ENCODE results near the gene FAM131A.

Gene FAM131A

GRCh38 chr3:184315871-184316661 is 21.3 kb upstream of the FAM131A start:
- H3K9me2 ChIP-seq (replicated peaks; ENCODE audit: insufficient read depth, low read length), result no peaks in the 10 kb centered on the region
- peaks cover 62% of the 10 kb centered on the region for H3K79me2 ChIP-seq (ENCODE audit: insufficient read depth, low read length)
- H3K4me3 ChIP-seq (ENCODE audit: insufficient read depth, low read length, poor library complexity, severe bottlenecking), result peak overlapping the region; percentile 99
- H3K9ac ChIP-seq (ENCODE audit: low read length), result peak overlapping the region; percentile 99
- peaks cover 12% of the 10 kb centered on the region; the same call in 1 of the 2 replicates for H4K20me1 ChIP-seq (ENCODE audit: low read depth, low read length)
- peak overlapping the region; percentile 88 for H3K4me2 ChIP-seq (ENCODE audit: low read depth, low read length, poor library complexity, severe bottlenecking)
- TF ChIP-seq CTCF (IDR thresholded peaks at IDR 0.05; ENCODE audit: insufficient read depth, low read length, poor library complexity, severe bottlenecking) (no peak), EZH2phosphoT487 (conservative IDR thresholded peaks at IDR 0.05; ENCODE audit: low read length) (no peak)
- peak overlapping the region; percentile 76; the same call in 1 of the 2 replicates for H3K27ac ChIP-seq (ENCODE audit: low read depth, low read length)
- no peaks in the 10 kb centered on the region for H3K27me3 ChIP-seq (ENCODE audit: low read length)
- H3K36me3 ChIP-seq (ENCODE audit: low read length), result 0 out of 2 replicates have a peak, but pooled peaks cover 7% of the 10 kb centered on the region
- no peak overlapping the region for H2AFZ ChIP-seq (ENCODE audit: low read depth, low read length, severe bottlenecking)
- no peaks in the 10 kb centered on the region for H3K9me3 ChIP-seq (ENCODE audit: insufficient read depth, low read length)
- H3F3A ChIP-seq (ENCODE audit: insufficient read depth), result 0 out of 2 replicates have a peak, but pooled peaks cover 4% of the 10 kb centered on the region

- no peak for TF ChIP-seq CTCF (IDR thresholded peaks at IDR 0.05; ENCODE audit: insufficient read depth, low read length, poor library complexity, severe bottlenecking)
- no peak for TF ChIP-seq EZH2phosphoT487 (conservative IDR thresholded peaks at IDR 0.05; ENCODE audit: low read length)
- Histone ChIP-seq H3K9me3 (ENCODE audit: insufficient read depth, low read length) (no peaks in the 10 kb centered on the region), H3K27ac (ENCODE audit: low read depth, low read length) (no peak overlapping the region), H3K79me2 (ENCODE audit: insufficient read depth, low read length) (peaks cover 63% of the 10 kb centered on the region), H3K4me2 (ENCODE audit: low read depth, low read length, poor library complexity, severe bottlenecking) (peak overlapping the region; percentile 88), H3K9ac (ENCODE audit: low read length) (peak overlapping the region; percentile 99), H4K20me1 (ENCODE audit: low read depth, low read length) (peaks cover 12% of the 10 kb centered on the region; the same call in 1 of the 2 replicates), H3F3A (ENCODE audit: insufficient read depth) (no peaks in the 10 kb centered on the region), H3K36me3 (ENCODE audit: low read length) (0 out of 2 replicates have a peak, but pooled peaks cover 11% of the 10 kb centered on the region), H3K9me2 (replicated peaks; ENCODE audit: insufficient read depth, low read length) (no peaks in the 10 kb centered on the region), H3K27me3 (ENCODE audit: low read length) (no peaks in the 10 kb centered on the region), H2AFZ (ENCODE audit: low read depth, low read length, severe bottlenecking) (no peak overlapping the region), H3K4me3 (ENCODE audit: insufficient read depth, low read length, poor library complexity, severe bottlenecking) (peak overlapping the region; percentile 99)
Measured at GRCh38 chr3:184316792-184317191, 20.6 kb upstream of the FAM131A start.

- H3F3A ChIP-seq (ENCODE audit: insufficient read depth), result no peaks in the 10 kb centered on the region
- peak overlapping the region; percentile 88 for H3K4me2 ChIP-seq (ENCODE audit: low read depth, low read length, poor library complexity, severe bottlenecking)
- H3K27me3 ChIP-seq (ENCODE audit: low read length), result no peaks in the 10 kb centered on the region
- H3K4me3 ChIP-seq (ENCODE audit: insufficient read depth, low read length, poor library complexity, severe bottlenecking), result no peak overlapping the region
- H2AFZ ChIP-seq (ENCODE audit: low read depth, low read length, severe bottlenecking), result no peak overlapping the region
- TF ChIP-seq CTCF (IDR thresholded peaks at IDR 0.05; ENCODE audit: insufficient read depth, low read length, poor library complexity, severe bottlenecking) (no peak), EZH2phosphoT487 (conservative IDR thresholded peaks at IDR 0.05; ENCODE audit: low read length) (no peak)
- H3K27ac ChIP-seq (ENCODE audit: low read depth, low read length), result no peak overlapping the region
- H3K79me2 ChIP-seq (ENCODE audit: insufficient read depth, low read length), result peaks cover 63% of the 10 kb centered on the region
- no peak overlapping the region; the same call in 1 of the 2 replicates for H3K9ac ChIP-seq (ENCODE audit: low read length)
- no peaks in the 10 kb centered on the region for H3K9me3 ChIP-seq (ENCODE audit: insufficient read depth, low read length)
- 0 out of 2 replicates have a peak, but pooled peaks cover 13% of the 10 kb centered on the region for H3K36me3 ChIP-seq (ENCODE audit: low read length)
- peaks cover 12% of the 10 kb centered on the region; the same call in 1 of the 2 replicates for H4K20me1 ChIP-seq (ENCODE audit: low read depth, low read length)
- H3K9me2 ChIP-seq (replicated peaks; ENCODE audit: insufficient read depth, low read length), result no peaks in the 10 kb centered on the region
Measured at GRCh38 chr3:184317201-184317600, 20.2 kb upstream of the FAM131A start.

All from SU-DHL-6 (cell line).